Uterus (tissue), 4 donors: ENCODE data around the gene INPPL1. TPM values are rescaled to one million over a fixed set of nuclear protein-coding genes. Genes with fewer than 3 reads are reported as not detected.
A peak's percentile ranks its signal among the peaks of the same experiment; 100 is the strongest.

Experiments
- DNase-seq, 2 donors: peaks; one replicate each; pipeline ENCODE4 v3.0.0-alpha.2; 2019 to 2020
- H3K27ac ChIP-seq, 2 donors: fragments of 200-600 bp; sonication (generic); 1 replicate in 1 of 2; 2 replicates in 1 of 2; pipeline ENCODE4 v1.5.1; 2016 to 2018
- H3K27me3 ChIP-seq, 2 donors: fragments of 200-600 bp; sonication (generic); one replicate each; pipeline ENCODE4 v1.5.1; 2018 to 2019; ENCODE audit warnings: control low read depth in 1 of 2
- H3K36me3 ChIP-seq, 2 donors: fragments of 200-600 bp; sonication (generic); one replicate each; pipeline ENCODE4 v1.5.1; 2019; ENCODE audit warnings: control low read depth in 1 of 2
- H3K4me1 ChIP-seq, 2 donors: fragments of 200-600 bp; sonication (generic); one replicate each; pipeline ENCODE4 v1.5.1; 2018 to 2019; ENCODE audit warnings: control low read depth in 1 of 2
- H3K4me3 ChIP-seq, 2 donors: fragments of 200-600 bp; sonication (generic); 1 replicate in 1 of 2; 2 replicates in 1 of 2; pipeline ENCODE4 v1.5.1; 2018 to 2019; ENCODE audit warnings: mild to moderate bottlenecking in 1 of 2
- H3K9me3 ChIP-seq, 2 donors: fragments of 200-600 bp; sonication (generic); one replicate each; pipeline ENCODE4 v1.5.1; 2019; ENCODE audit warnings: control low read depth in 1 of 2
- CTCF ChIP-seq, 4 experiments: fragments of 200-600 bp in 2 of 4; fragments of 450-650 bp in 2 of 4; sonication (generic) in 2 of 4; IDR thresholded peaks; one replicate each; pipeline ENCODE4 v1.5.1; 2016 to 2019; ENCODE audit warnings: antibody characterized with exemption in 4 of 4, mild to moderate bottlenecking in 2 of 4, moderate library complexity in 1 of 4
- POLR2A ChIP-seq, 2 donors: fragments of 450-650 bp; IDR thresholded peaks; one replicate each; pipeline ENCODE4 v1.6.1; 2016; ENCODE audit warnings: antibody characterized with exemption in 2 of 2, mild to moderate bottlenecking in 1 of 2, moderate library complexity in 1 of 2
- intact Hi-C: fragments of 100-400 bp; cut with DNase I; formaldehyde crosslinking; loops from one replicate; pipeline ENCODE4 v1.15.1; 2023; ENCODE audit warnings: low total_unique reads
- total RNA-seq, 4 donors: library from RNA; depleted of rRNA in 3 of 4; stranded (reverse); fragments of >200 nt in 3 of 4; gene quantifications; one replicate each; pipeline versions ENCODE4 v1.1.0 to v1.2.4, GENCODE V29; 2014 to 2023
- donor health status: DM: yes; HTN: yes; CAD: no.

The INPPL1 gene
- total RNA-seq, 4 donors from 2014 or later, result 47.1 to 200 (median 50.8) TPM

- TF ChIP-seq POLR2A (IDR thresholded peaks at IDR 0.05) (no peak), CTCF (IDR thresholded peaks at IDR 0.05) (no peak)
- Histone ChIP-seq H3K4me3 (no peak overlapping the region), H3K9me3 (no peaks in the 10 kb centered on the region), H3K4me1 (peaks cover 0 to 14% of the 10 kb centered on the region in 2 donors), H3K27me3 (peaks cover 0 to 5% of the 10 kb centered on the region in 2 donors), H3K27ac (no peak overlapping the region), H3K36me3 (no peaks in the 10 kb centered on the region)
- intact Hi-C loops, result no loop called here
- DNase-seq, result no peak
Observed at GRCh38 chr11:72236083-72236697, 11.6 kb downstream of the INPPL1 start.

DNA sequence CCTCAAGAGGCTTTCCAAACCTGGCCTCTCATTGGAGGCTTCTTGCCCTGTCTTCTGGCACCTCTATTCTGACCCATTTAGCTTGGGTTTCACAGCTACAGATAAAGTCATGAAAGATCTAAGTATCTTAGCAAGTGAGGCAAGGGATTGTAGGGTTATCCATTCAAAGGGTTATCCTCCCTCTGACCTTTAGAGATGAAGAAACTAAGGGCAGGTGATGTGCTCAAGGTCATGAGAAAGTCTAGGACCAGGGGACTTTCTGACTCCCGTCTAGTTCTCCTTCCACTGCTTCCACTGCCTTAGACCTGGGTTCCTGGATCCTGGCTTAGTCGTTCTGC is 12.2 kb downstream of the INPPL1 start:
- Histone ChIP-seq H3K9me3 (no peaks in the 10 kb centered on the region), H3K36me3 (no peaks in the 10 kb centered on the region), H3K27ac (no peak overlapping the region), H3K4me3 (no peak overlapping the region), H3K4me1 (peaks cover 0 to 14% of the 10 kb centered on the region in 2 donors), H3K27me3 (peaks cover 0 to 10% of the 10 kb centered on the region in 2 donors)
- no peak for DNase-seq
- no peak for TF ChIP-seq POLR2A (IDR thresholded peaks at IDR 0.05)
- no peak for TF ChIP-seq CTCF (IDR thresholded peaks at IDR 0.05)
- intact Hi-C loops, result no loop called here

- TF ChIP-seq POLR2A (IDR thresholded peaks at IDR 0.05) (no peak), CTCF (IDR thresholded peaks at IDR 0.05) (no peak)
- H3K4me1 ChIP-seq, result peaks cover 0 to 14% of the 10 kb centered on the region in 2 donors
- no peaks in the 10 kb centered on the region for H3K36me3 ChIP-seq
- intact Hi-C loops, result no loop called here
- H3K4me3 ChIP-seq, result no peak overlapping the region
- no peaks in the 10 kb centered on the region for H3K9me3 ChIP-seq
- H3K27ac ChIP-seq, result no peak overlapping the region
- DNase-seq, result no peak
- H3K27me3 ChIP-seq, result peaks cover 1 to 14% of the 10 kb centered on the region in 2 donors
Observed at GRCh38 chr11:72237112-72237931, 12.8 kb downstream of the INPPL1 start.

GRCh38 chr11:72238040-72238450 is 13.5 kb downstream of the INPPL1 start:
- intact Hi-C loops, result no loop called here
- TF ChIP-seq POLR2A (IDR thresholded peaks at IDR 0.05) (no peak), CTCF (IDR thresholded peaks at IDR 0.05) (peak; percentile 30 to 60 (median 41))
- Histone ChIP-seq H3K4me3 (no peak overlapping the region), H3K36me3 (no peaks in the 10 kb centered on the region), H3K4me1 (peaks cover 0 to 14% of the 10 kb centered on the region in 2 donors), H3K27ac (no peak overlapping the region), H3K27me3 (peaks cover 8 to 19% of the 10 kb centered on the region in 2 donors), H3K9me3 (no peaks in the 10 kb centered on the region)
- DNase-seq, result peak in 1 of 2 donors; percentile 56
